Kasumi-1 (cell line): ENCODE measurements around the gene SRSF8.

Source experiments
- DNase-seq, 2 experiments: peaks; one replicate each; lab custom pipeline; 2025; lab: John Stamatoyannopoulos, UW

Gene SRSF8

GRCh38 chr11:95068549-95068948 lies 1.8 kb downstream of the SRSF8 start:
- peak; percentile 89 to 96 for DNase-seq

- peak in 1 of 2 experiments; percentile 20 for DNase-seq
These were observed 3.8 kb downstream of the SRSF8 start for GRCh38 chr11:95070471-95070870.

GRCh38 chr11:95072948-95073347 lies 6.2 kb downstream of the SRSF8 start:
- no peak for DNase-seq

- DNase-seq: no peak
These were observed 8.3 kb downstream of the SRSF8 start for GRCh38 chr11:95074792-95075563.

- peak; percentile 27 to 38 for DNase-seq
These were observed 9.7 kb downstream of the SRSF8 start for GRCh38 chr11:95076416-95076815.

GRCh38 chr11:95076981-95077380 lies 10.3 kb downstream of the SRSF8 start:
- DNase-seq: no peak

GRCh38 chr11:95078526-95078925 lies 11.8 kb downstream of the SRSF8 start:
- no peak for DNase-seq

- no peak for DNase-seq
These were observed 14.3 kb downstream of the SRSF8 start for GRCh38 chr11:95081010-95081409.

- DNase-seq: no peak
These were observed 14.7 kb downstream of the SRSF8 start for GRCh38 chr11:95081412-95081811.

GRCh38 chr11:95082576-95083001 lies 15.9 kb downstream of the SRSF8 start:
- no peak for DNase-seq

GRCh38 chr11:95084509-95084908 lies 17.8 kb downstream of the SRSF8 start:
- no peak for DNase-seq

- DNase-seq: no peak
These were observed 18.5 kb downstream of the SRSF8 start for GRCh38 chr11:95085117-95085816.

- no peak for DNase-seq
These were observed 19.4 kb downstream of the SRSF8 start for GRCh38 chr11:95086151-95086550.

- DNase-seq: no peak
These were observed 20.3 kb downstream of the SRSF8 start for GRCh38 chr11:95086836-95087570.

GRCh38 chr11:95088946-95089619 lies 22.4 kb downstream of the SRSF8 start:
- peak; percentile 76 to 77 for DNase-seq

GRCh38 chr11:95089620-95090542 lies 23.2 kb downstream of the SRSF8 start, which contains the start of gene ENDOD1:
Gene ENDOD1, plus strand, starts transcription at chr11:95089846. Its CDS starts 82 bp downstream, at chr11:95089928.
- DNase-seq: peak; percentile 81 to 83

- DNase-seq: no peak
These were observed 25.0 kb downstream of the SRSF8 start for GRCh38 chr11:95091663-95092180.

GRCh38 chr11:95092549-95093324 lies 26.0 kb downstream of the SRSF8 start:
- DNase-seq: peak; percentile 40 to 70

GRCh38 chr11:95093548-95093947 lies 26.8 kb downstream of the SRSF8 start:
- DNase-seq: no peak
